Activated CD8-positive, alpha-beta T cell treated with anti-CD3 and anti-CD28 coated beads for 36 hours (primary cell): Measurements from ENCODE around the gene ACOT7. TPM values are rescaled to one million over a fixed set of nuclear protein-coding genes. Genes with fewer than 3 reads are reported as not detected.

Source experiments
- ATAC-seq: fragments of 200-7000 bp; cut with Tn5 transposase; one replicate; pipeline ENCODE4 v1.10.0; 2021; ENCODE audit warnings: mild to moderate bottlenecking, moderate library complexity
- CTCF ChIA-PET: fragments of 350-600 bp; sonication (Branson Sonifier 250); formaldehyde crosslinking; loops from one replicate; lab custom pipeline; 2021; ENCODE audit warnings: antibody characterized with exemption; lab: Charles Lee
- POLR2A ChIA-PET: fragments of 350-600 bp; sonication (Branson Sonifier 250); formaldehyde crosslinking; loops from one replicate; lab custom pipeline; 2021; ENCODE audit warnings: antibody characterized with exemption; lab: Charles Lee
- DNase-seq: peaks from one replicate; pipeline ENCODE4 v3.0.0-alpha.2; 2020
- H3K27ac Mint-ChIP-seq: one replicate; pipeline ENCODE4 v1.8.0; 2021; ENCODE audit warnings: mild to moderate bottlenecking, mixed read lengths
- H3K27me3 Mint-ChIP-seq: one replicate; pipeline ENCODE4 v1.8.0; 2021; ENCODE audit warnings: mixed read lengths
- H3K36me3 Mint-ChIP-seq: one replicate; pipeline ENCODE4 v1.8.0; 2021; ENCODE audit warnings: low read depth, mixed read lengths
- H3K4me1 Mint-ChIP-seq: one replicate; pipeline ENCODE4 v1.8.0; 2021; ENCODE audit warnings: low read depth, mixed read lengths
- H3K4me3 Mint-ChIP-seq: one replicate; pipeline ENCODE4 v1.8.0; 2021; ENCODE audit warnings: mild to moderate bottlenecking, moderate library complexity, mixed read lengths
- H3K9me3 Mint-ChIP-seq: one replicate; pipeline ENCODE4 v1.8.0; 2021; ENCODE audit warnings: mixed read lengths
- intact Hi-C: fragments of 100-400 bp; cut with micrococcal nuclease; formaldehyde crosslinking; loops from one replicate; pipeline ENCODE4 v1.10.0; 2022
- total RNA-seq, 2 experiments: library from RNA; stranded (reverse); gene quantifications; one replicate each; pipeline ENCODE4 v1.2.3, GENCODE V29; 2021
- TF ChIP-seq, protein P1 (sequence below): fragments of 200-600 bp; IDR thresholded peaks from one replicate; pipeline ENCODE4 v1.8.0; 2022; ENCODE audit warnings: antibody characterized with exemption, mild to moderate bottlenecking

Gene ACOT7
- total RNA-seq, 2 experiments from 2014 or later = 80.4 to 86.7 TPM

DNA sequence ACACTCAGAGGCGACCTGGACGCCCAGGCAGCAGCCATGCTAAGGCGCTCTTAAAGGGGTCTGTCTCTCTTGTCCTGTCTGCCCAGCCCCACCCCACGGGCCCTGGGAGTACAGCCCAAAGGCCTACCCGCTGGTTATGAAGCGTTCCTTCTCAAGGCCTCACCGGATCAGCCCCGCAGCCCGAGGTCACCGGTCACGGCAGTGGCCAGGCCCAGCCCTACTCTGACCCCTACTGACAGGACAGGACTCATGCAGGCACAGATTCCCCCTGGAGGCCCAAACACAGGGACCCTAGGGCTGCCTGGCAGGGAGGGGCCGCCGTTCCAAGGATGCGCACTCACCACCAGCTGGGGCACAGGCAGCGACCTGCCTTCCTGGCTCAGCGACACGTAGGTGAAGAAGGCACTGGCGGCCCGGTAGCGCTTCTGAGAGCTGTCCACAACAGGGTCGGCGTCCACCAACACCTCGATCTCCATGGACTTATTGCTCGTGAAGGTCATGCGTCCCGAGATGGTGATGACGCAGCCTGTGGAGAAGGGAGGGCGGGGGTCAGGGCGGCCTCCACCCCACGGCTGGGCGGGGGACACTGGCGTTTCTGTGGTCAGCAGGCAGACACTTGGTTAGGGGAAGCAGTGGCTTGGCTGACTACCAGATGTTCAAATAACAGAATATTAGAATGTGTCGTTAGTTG lies 112.7 kb downstream of the ACOT7 start:
- ATAC-seq (no peak), DNase-seq (no peak)
- no peaks in the 10 kb centered on the region for H3K9me3 Mint-ChIP-seq
- intact Hi-C loops = no loop called here
- TF ChIP-seq, protein P1, sequence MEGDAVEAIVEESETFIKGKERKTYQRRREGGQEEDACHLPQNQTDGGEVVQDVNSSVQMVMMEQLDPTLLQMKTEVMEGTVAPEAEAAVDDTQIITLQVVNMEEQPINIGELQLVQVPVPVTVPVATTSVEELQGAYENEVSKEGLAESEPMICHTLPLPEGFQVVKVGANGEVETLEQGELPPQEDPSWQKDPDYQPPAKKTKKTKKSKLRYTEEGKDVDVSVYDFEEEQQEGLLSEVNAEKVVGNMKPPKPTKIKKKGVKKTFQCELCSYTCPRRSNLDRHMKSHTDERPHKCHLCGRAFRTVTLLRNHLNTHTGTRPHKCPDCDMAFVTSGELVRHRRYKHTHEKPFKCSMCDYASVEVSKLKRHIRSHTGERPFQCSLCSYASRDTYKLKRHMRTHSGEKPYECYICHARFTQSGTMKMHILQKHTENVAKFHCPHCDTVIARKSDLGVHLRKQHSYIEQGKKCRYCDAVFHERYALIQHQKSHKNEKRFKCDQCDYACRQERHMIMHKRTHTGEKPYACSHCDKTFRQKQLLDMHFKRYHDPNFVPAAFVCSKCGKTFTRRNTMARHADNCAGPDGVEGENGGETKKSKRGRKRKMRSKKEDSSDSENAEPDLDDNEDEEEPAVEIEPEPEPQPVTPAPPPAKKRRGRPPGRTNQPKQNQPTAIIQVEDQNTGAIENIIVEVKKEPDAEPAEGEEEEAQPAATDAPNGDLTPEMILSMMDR = no peak
- H3K27me3 Mint-ChIP-seq = no peaks in the 10 kb centered on the region
- POLR2A ChIA-PET = no interaction called here
- H3K4me3 Mint-ChIP-seq = no peak overlapping the region
- H3K27ac Mint-ChIP-seq = no peak overlapping the region
- CTCF ChIA-PET = no interaction called here
- H3K36me3 Mint-ChIP-seq = peaks cover 2% of the 10 kb centered on the region
- no peaks in the 10 kb centered on the region for H3K4me1 Mint-ChIP-seq

DNA sequence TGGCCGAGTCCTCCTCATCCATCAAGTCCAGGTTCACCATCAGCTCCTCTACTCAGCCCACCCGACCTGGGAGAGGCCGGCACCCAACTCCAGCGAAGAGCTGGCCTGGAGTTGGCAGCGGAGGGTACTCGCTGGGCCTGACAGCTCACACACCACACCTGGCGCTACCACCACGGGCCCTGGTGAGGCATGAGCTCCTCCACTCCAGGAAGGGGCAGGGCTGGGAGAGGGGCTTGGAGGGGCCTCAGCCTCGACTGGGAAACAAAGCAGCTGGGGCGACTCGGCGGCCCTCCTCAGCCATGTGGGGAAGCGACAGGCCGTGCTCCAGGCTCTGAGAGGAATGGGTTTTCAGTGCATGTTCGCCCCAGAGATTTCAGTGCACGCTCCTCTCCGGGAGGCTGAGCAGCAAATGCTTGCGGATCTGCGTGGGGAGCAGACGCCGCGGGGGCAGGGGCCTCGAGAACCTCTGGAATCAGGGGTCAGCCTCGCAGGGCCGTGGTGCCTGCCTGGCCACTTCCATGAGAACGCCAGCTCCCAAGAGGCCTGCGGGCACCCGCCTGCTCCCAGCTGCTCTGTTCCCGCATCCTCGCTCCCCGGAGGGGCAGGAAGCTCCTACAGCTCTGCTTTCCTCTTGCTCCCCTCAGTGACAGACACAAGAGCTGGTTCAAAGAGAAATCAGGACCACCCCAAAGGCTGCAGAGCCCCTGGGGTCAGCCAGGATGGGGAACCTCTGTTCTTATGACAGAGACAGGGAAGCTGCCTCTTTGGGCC lies 113.8 kb downstream of the ACOT7 start:
- no peaks in the 10 kb centered on the region for H3K4me1 Mint-ChIP-seq
- peaks cover 2% of the 10 kb centered on the region for H3K36me3 Mint-ChIP-seq
- CTCF ChIA-PET = no interaction called here
- no peak overlapping the region for H3K27ac Mint-ChIP-seq
- DNase-seq = no peak
- no peaks in the 10 kb centered on the region for H3K9me3 Mint-ChIP-seq
- ATAC-seq = no peak
- TF ChIP-seq, protein P1 = no peak
- POLR2A ChIA-PET = no interaction called here
- intact Hi-C loops = no loop called here
- no peak overlapping the region for H3K4me3 Mint-ChIP-seq
- no peaks in the 10 kb centered on the region for H3K27me3 Mint-ChIP-seq

DNA sequence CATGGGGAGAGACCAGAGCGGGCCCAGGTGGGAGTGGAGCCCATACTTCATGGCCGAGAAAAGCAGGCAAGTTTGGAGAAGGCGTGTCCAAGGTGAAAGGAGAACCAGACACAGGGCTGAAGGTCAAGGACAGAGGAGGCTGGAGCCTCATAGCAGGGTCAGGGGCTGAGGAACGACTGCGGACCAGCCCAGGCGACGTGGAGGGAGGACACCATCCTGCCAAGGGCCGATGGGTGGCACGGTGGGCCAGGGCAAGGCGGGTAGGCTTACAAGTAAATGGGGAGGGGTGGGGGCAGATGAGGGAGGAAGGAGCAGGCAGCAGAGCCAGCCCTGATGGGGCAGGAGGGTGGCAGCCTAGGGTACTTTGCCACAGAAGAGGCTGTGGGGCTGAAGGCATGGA lies 114.5 kb downstream of the ACOT7 start:
- H3K27ac Mint-ChIP-seq = no peak overlapping the region
- TF ChIP-seq, protein P1 = no peak
- no peaks in the 10 kb centered on the region for H3K9me3 Mint-ChIP-seq
- H3K36me3 Mint-ChIP-seq = peaks cover 2% of the 10 kb centered on the region
- ATAC-seq (no peak), DNase-seq (no peak)
- ChIA-PET POLR2A (no interaction called here), CTCF (no interaction called here)
- H3K4me3 Mint-ChIP-seq = no peak overlapping the region
- H3K27me3 Mint-ChIP-seq = no peaks in the 10 kb centered on the region
- H3K4me1 Mint-ChIP-seq = no peaks in the 10 kb centered on the region
- intact Hi-C loops = no loop called here

DNA sequence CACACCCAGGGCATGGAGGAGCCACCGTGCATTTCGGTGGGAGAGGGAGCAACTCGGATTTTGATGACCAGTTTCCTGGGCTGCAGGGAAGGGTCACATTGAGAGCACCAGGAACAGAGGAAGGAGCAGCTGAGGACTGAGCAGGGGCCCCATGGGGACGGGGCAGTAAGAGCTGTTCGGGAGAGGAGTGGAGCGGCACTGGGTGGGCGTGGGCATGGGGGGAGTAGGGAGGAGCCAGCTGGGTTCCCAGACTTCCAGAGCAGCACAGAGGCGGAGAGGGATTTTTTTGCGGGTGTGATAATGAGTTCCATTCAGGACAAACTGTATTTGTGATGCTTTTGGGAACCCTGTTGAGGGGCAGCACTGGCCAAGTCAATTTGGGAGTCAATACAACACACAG lies 115.3 kb downstream of the ACOT7 start:
- no peak for DNase-seq
- Mint-ChIP-seq H3K36me3 (peaks cover 2% of the 10 kb centered on the region), H3K27me3 (no peaks in the 10 kb centered on the region), H3K4me3 (no peak overlapping the region), H3K4me1 (no peaks in the 10 kb centered on the region), H3K27ac (no peak overlapping the region), H3K9me3 (no peaks in the 10 kb centered on the region)
- intact Hi-C loops = no loop called here
- TF ChIP-seq, protein P1 = no peak
- no peak for ATAC-seq
- CTCF ChIA-PET = no interaction called here
- POLR2A ChIA-PET = interaction anchor here (0.8 kb wide), 1 partner anchor 16 kb away, joined by 4 read pairs; no protein-coding TSS in a partner anchor
